Iris pigment epithelial cell (primary cell): ENCODE data around the gene LRRFIP1.
A peak's percentile ranks its signal among the peaks of the same experiment; 100 is the strongest.
"Not testable (repeated sequence)": the region's sequence is repeated elsewhere in the genome, so short reads cannot be mapped to it uniquely, and the experiment has no call there.

Experiments
- DNase-seq: peaks from one replicate; pipeline ENCODE4 v3.0.0-alpha.2; 2011; ENCODE audit warnings: low read depth

LRRFIP1 gene, protein sequence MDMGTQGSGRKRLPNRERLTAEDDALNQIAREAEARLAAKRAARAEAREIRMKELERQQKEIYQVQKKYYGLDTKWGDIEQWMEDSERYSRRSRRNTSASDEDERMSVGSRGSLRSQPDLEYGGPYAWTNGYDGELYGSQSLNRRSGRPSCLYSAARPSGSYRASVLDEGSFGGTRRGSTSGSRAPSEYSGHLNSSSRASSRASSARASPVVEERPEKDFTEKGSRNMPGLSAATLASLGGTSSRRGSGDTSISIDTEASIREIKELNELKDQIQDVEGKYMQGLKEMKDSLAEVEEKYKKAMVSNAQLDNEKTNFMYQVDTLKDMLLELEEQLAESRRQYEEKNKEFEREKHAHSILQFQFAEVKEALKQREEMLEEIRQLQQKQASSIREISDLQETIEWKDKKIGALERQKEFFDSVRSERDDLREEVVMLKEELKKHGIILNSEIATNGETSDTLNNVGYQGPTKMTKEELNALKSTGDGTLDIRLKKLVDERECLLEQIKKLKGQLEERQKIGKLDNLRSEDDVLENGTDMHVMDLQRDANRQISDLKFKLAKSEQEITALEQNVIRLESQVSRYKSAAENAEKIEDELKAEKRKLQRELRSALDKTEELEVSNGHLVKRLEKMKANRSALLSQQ

GRCh38 chr2:237627441-237628246 lies at the start of gene LRRFIP1:
Gene LRRFIP1, plus strand, starts transcription at chr2:237627587. Its CDS starts 58 bp downstream, at chr2:237627645.
- no peak for DNase-seq

GRCh38 chr2:237577956-237578870 lies 49.2 kb upstream of the LRRFIP1 start:
- no peak for DNase-seq

DNA sequence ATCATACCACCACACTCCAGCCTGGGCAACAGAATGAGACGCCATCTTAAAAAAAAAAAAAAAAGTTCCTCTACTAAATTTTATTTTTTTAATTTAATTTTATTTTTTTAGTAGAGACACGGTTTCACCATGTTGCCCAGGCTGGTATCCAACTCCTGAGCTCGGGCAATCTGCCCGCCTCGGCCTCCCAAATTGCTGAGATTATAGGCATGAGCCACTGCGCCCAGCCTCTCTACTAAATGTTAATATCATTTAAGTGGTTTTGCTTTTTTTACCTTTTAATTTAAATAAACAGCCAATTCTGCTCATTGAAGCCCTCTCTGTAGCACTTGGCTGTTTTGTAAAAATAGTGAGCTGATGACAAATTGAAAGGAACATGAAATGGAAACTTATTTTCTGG lies 46.1 kb upstream of the LRRFIP1 start:
- DNase-seq: no peak

DNA sequence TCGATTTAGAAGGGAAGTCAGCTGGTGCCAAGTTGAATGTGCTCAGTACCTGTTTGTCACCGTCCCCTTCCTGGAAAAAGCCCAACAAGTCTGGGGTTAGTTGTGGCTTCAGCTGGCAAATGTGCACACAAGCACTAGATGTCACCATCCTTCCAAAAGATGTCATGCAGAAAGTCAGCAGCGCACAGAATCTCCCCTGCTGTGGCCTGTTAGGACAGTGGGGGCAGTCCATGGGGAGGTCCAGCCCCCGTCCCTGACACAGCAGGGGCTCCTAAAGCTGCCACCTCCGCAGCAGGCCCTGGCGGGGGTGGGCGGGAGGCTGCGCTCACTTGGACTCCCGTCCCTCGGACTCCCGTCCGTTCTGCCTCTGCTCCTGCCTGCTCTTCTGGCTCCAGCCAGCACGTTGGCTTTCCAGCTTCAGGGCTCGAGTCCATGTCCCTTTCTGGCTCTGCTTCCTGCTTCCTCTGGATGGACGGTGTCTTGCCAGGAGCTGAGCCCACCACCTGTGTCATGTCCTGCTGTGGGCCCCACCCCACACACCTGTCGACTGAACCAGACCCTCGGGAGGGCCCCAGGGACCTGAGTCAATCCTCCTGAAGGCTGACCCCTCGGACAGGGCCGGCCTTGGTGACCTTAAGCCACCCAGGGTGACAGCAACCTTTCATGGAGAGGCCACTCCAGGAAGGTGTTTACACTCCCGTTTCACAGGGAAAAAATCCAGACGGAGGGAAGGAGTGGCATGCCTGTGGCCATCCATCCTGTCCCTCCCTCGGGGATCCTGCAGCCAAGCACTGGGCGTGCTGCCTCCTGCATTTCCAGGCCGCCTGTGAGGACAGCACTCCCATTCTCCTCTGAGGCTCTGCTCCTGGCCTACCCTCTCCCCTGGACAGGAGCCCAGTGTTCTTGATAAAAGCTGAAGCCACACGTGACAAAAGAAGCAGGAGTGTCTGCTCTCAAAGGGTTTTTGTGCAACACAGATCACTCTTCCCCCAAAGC lies 45.3 kb upstream of the LRRFIP1 start:
- peak; percentile 57 for DNase-seq

DNA sequence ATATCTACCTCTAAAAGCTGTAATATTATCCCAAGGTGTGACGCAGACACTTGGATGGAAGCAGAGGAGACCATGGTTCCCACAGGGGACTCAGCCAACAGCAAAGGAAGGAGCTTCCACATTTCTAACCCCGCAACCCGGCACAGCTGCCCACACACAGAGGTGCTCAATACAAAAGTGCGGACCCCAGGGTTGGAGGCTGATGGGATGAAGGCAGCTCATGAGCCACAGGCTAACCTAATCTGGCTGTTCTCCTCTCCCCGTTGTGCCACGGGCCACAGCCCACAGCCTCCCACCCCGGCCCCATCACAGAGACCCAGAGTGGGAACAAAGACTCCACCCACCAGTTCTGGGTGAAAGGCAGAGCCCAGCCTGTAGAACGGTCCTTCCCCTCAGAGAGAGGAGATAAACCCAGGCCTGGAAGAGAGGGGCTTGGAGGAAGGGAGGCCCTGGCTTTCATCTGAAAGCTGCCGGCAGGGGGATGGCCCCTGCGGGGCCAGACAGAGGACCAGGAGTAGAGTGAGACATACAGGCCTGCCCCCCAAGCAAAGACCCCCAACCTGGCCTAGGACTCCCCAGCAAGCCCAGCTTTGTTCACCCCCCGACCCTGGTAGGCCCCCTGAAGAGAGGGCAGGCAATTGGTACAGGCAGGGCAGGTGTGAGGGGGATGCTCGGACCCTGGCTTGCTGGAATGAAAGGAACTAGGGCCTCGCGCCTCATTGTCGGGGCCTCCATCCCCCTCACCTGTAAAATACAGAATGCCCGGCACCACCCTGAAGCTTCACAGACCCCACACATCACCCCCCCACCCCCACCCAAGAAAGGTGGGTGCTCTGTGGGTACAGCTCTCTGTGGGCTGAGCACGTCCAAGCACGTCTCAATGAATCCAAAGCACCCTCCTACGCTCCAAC lies 43.7 kb upstream of the LRRFIP1 start:
- no peak for DNase-seq

- DNase-seq: no peak
Measured at GRCh38 chr2:237585590-237586221, 41.7 kb upstream of the LRRFIP1 start.

DNA sequence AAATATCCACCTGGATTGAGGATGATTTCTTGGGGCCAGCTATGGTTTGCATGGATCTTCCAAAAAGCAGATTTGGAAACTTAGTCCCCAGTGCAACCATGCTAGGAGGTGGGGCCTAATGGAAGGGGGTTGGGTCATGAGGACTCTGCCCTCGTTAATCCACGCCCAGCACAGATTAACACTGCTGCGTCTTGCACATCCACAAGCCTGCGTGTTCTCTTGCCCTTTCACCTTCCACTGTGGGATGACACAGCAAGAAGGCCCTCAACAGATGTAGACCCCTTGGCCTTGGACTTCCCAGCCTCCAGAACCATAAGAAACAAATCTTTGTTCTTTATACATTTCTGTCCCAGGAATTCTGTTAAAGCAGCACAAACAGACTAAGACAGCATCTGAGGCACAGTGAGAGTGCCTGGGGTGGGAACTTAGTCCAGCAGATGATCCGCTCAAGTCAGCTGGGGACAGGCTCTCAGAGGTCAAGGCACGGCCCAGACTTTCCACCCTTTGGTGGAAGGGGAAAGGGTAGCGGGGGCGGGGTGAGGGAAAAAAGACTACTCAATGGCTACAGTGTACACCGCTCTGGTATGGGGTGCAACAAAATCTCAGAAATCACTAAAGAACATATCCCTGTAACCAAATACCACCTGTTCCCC lies 39.2 kb upstream of the LRRFIP1 start:
- no peak for DNase-seq

DNA sequence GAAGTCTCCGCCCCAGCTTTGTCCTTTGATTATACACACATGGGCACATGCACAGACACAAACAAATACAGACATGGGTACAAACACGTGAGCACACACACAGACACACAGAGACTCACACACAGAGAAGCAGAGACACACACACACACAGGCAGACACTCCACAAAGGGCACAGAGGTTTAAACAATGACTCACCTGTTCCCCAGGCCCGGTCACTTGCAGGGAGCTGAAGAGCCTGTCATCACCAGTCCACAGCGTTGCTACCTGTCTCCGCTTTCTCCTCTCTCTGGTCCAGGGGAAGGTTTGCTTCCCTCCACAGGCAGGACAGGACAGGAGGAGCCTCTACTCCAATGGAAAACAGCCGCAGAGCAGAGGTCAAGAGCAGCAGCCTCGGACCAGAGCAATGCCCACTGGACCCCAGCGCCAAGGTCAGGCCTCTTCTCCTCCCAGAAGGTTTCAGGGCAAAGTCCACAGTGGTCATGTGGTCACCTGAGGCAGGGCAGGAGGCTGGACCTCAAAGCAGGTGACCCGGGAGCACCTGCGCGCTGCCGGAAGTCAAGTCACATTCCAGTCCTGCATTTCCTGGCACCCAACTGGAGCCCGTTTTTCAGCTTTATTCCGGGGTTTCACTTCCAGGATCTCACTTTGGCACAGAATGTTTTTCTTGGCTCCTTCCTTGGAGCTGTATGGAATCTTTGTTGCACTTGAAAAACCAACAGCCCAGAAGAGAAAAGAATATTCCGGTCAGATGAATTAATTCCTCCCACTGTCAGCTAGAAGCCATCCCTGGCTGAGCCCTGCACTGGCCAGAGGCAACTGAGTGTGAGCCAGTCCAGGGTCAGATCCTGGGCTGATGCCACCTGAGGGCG lies 36.9 kb upstream of the LRRFIP1 start, which contains the start of gene RAB17:
RAB17 (minus strand) TSS at position 463 of the 869 bp plus-strand sequence. CDS start 4,580 bp downstream, outside the sequence.
- DNase-seq: no peak

- no peak for DNase-seq
Measured at GRCh38 chr2:237591141-237591881, 36.1 kb upstream of the LRRFIP1 start.

- DNase-seq: no peak
Measured at GRCh38 chr2:237592425-237592980, 34.9 kb upstream of the LRRFIP1 start.

- no peak for DNase-seq
Measured at GRCh38 chr2:237593036-237593435, 34.4 kb upstream of the LRRFIP1 start.

DNA sequence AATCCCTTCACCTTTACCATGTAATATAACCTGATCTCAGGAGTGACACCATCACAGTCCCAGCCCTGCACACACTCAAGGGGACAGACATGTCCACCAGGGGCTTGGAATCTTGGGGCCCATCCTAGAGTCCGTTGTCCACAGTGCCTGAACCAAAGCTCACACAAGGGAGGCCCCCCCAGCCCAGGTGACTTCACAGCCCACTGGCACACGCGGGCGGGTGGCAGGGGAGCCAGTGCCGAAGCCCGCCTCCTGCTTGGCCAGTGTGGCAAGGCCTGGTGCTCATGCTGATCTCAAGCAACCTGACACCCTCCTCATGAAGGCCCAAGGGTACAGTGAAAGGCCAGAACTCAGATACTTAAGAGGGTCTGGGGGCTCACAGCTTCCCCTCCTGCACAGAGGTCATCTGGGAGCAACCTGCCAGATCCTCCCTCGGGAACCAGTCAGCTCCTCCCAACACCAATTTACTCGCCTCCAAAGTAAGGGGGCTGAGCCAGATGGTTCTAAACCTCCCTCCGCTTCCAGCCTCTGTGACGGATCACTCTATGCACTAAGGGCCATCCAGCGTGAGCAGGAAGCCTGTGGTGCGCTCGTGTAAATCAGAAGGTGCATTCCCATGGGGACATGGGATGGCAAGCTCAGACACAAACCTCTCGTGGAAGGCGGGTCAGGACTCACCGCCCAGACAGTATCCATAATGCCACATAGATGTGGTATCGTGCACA lies 33.6 kb upstream of the LRRFIP1 start:
- no peak for DNase-seq

DNA sequence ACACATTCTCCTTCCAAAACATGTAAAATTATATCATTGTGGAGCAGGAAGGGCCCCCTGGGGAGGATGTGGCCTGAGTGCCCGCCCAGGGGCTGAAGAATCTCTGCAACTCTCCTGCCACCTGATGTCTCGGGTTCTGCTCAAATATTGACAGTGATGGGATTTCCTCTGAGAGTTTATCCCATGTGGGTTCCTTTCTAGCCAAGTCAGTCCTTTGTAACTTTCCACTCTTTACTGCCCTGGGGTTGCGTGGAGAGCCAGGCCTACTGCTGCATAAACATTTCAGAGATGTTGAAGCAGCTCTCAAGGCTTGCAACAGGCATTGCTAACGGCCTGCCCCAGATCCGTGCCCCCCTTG lies 32.9 kb upstream of the LRRFIP1 start:
- DNase-seq: no peak

DNA sequence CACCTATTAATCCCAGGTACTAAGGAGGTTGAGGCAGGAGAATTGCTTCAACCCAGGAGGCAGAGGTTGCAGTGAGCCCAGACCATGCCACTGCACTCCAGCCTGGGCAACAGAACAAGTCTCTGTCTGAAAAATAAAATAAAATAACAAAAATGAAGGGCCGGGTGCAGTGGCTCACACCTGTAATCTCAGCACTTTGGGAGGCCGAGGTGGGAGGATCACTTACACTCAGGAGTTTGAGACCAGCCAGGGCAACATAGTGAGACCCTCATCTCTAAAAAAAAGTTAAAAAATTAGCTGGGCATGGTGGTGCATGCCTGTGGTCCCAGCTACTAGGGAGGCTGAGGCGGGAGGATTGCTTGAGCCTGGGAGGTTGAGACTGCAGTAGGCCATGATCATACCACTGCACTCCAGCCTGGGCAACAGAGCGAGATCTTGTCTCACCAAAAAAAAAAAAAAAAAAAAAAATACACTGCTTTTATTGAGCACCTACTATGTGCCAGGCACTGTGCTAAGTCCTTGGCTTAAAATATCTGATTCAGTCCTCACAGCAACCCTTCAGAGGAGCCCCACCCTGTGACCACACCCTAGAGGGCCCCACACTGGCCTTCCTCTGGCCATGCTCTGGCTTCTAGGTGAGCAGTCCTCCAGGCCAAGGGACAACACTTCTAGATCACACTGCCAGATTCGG lies 31.4 kb upstream of the LRRFIP1 start:
- not testable (repeated sequence) for DNase-seq
